Trophoblast cell (in vitro differentiated cells and primary cell): ENCODE results near the gene KIRREL3.

Source experiments
- DNase-seq, 2 donors: peaks; one replicate each; pipeline ENCODE4 v3.0.0-alpha.2; 2016
- H2AFZ ChIP-seq: 2 replicates; pipeline ENCODE4 v1.6.1; 2013; ENCODE audit warnings: low read length, moderate library complexity, mild to moderate bottlenecking; ENCODE audit not compliant: insufficient read depth, poor library complexity
- H2AK5ac ChIP-seq: 2 replicates; pipeline ENCODE4 v1.6.1; 2013; ENCODE audit warnings: mild to moderate bottlenecking, low read length
- H2BK120ac ChIP-seq: 2 replicates; pipeline ENCODE4 v1.6.1; 2013; ENCODE audit warnings: low read length, mild to moderate bottlenecking, moderate library complexity; ENCODE audit not compliant: insufficient read depth, poor library complexity
- H2BK12ac ChIP-seq: 2 replicates; pipeline ENCODE4 v1.6.1; 2013; ENCODE audit warnings: mild to moderate bottlenecking, low read length, moderate library complexity
- H2BK5ac ChIP-seq: 2 replicates; pipeline ENCODE4 v1.6.1; 2013; ENCODE audit warnings: low read length, low read depth, moderate library complexity, mild to moderate bottlenecking; ENCODE audit not compliant: poor library complexity
- H3K14ac ChIP-seq: 2 replicates; pipeline ENCODE4 v1.6.1; 2013; ENCODE audit warnings: mild to moderate bottlenecking, low read length
- H3K18ac ChIP-seq: 2 replicates; pipeline ENCODE4 v1.6.1; 2013; ENCODE audit warnings: mild to moderate bottlenecking, low read length
- H3K23ac ChIP-seq: 2 replicates; pipeline ENCODE4 v1.6.1; 2013; ENCODE audit warnings: low read length
- H3K27ac ChIP-seq: 2 replicates; pipeline ENCODE4 v1.5.1; 2013; ENCODE audit warnings: low read depth, mild to moderate bottlenecking, inconsistent platforms, low read length, moderate library complexity
- H3K27me3 ChIP-seq: 2 replicates; pipeline ENCODE4 v1.6.1; 2013; ENCODE audit warnings: inconsistent platforms, mild to moderate bottlenecking, low read length, moderate library complexity; ENCODE audit not compliant: insufficient read depth
- H3K36me3 ChIP-seq, 2 experiments: 1 replicate in 1 of 2; 2 replicates in 1 of 2; pipeline ENCODE4 v1.6.1; 2013; ENCODE audit warnings: low read length in 2 of 2, mild to moderate bottlenecking in 2 of 2, moderate library complexity in 1 of 2; ENCODE audit not compliant: insufficient read depth in 2 of 2, control insufficient read depth in 1 of 2
- H3K4ac ChIP-seq: 2 replicates; pipeline ENCODE4 v1.6.1; 2013; ENCODE audit warnings: low read depth, mild to moderate bottlenecking, low read length, moderate library complexity
- H3K4me1 ChIP-seq, 2 experiments: 1 replicate in 1 of 2; 2 replicates in 1 of 2; pipeline ENCODE4 v1.6.1; 2013; ENCODE audit warnings: low read length in 2 of 2, mild to moderate bottlenecking in 2 of 2, moderate library complexity in 1 of 2; ENCODE audit not compliant: insufficient read depth in 2 of 2, control insufficient read depth in 1 of 2
- H3K4me2 ChIP-seq: 2 replicates; pipeline ENCODE4 v1.6.1; 2013; ENCODE audit warnings: inconsistent platforms, mild to moderate bottlenecking, low read length, moderate library complexity
- H3K4me3 ChIP-seq: 2 replicates; pipeline ENCODE4 v1.5.1; 2013; ENCODE audit warnings: mild to moderate bottlenecking, low read depth, low read length, inconsistent platforms
- H3K79me1 ChIP-seq: one replicate; pipeline ENCODE4 v1.6.1; 2013; ENCODE audit warnings: low read length
- H3K79me2 ChIP-seq: 2 replicates; pipeline ENCODE4 v1.6.1; 2013; ENCODE audit warnings: low read length, mild to moderate bottlenecking; ENCODE audit not compliant: control insufficient read depth, insufficient read depth, poor library complexity
- H3K9ac ChIP-seq: 2 replicates; pipeline ENCODE4 v1.6.1; 2013; ENCODE audit warnings: mild to moderate bottlenecking, low read length
- H3K9me3 ChIP-seq: 2 replicates; pipeline ENCODE4 v1.6.1; 2013; ENCODE audit warnings: low read depth, mild to moderate bottlenecking, control low read depth, inconsistent platforms, low read length; ENCODE audit not compliant: insufficient read depth
- H4K12ac ChIP-seq: 2 replicates; pipeline ENCODE4 v1.6.1; 2013; ENCODE audit warnings: low read depth, mild to moderate bottlenecking, low read length, moderate library complexity
- H4K8ac ChIP-seq: 2 replicates; pipeline ENCODE4 v1.6.1; 2013; ENCODE audit warnings: low read depth, mild to moderate bottlenecking, low read length, moderate library complexity
- H4K91ac ChIP-seq: one replicate; pipeline ENCODE4 v1.6.1; 2013; ENCODE audit warnings: low read depth, mild to moderate bottlenecking, low read length, moderate library complexity
- WGBS: extraction: QIAGEN DNeasy Blood & Tissue Kit; methylation state at CpG from one replicate; pipeline ENCODE4 v1.1.7; 2013; ENCODE audit warnings: missing lambda C conversion rate; ENCODE audit not compliant: insufficient read length, insufficient coverage; ENCODE audit errors: extremely low coverage; 5-methylcytosine and 5-hydroxymethylcytosine counted together

The KIRREL3 gene

DNA sequence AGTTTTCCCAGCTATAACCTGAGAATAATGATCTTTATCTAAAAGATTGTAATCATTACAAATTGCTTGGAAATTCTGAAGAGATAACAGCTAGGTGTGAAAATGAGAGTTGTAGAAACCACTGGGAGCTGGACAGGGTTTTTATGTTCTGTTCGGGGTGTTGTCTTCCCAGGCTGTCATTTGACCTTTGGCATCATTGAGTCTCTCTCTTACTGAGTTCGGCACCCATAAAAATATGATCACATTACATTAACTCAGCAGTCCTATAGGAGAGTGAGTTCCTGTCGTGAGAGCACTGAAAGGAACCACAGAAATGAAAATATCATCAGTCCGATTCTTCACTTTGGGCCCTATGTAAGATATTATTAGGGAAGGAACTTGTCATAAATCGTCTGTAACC, 29.3 kb downstream of the KIRREL3 start:
- Histone ChIP-seq H3K14ac (no peak overlapping the region), H4K12ac (no peak overlapping the region), H3K27me3 (no peaks in the 10 kb centered on the region), H3K9me3 (peaks cover 4% of the 10 kb centered on the region), H2BK5ac (no peak overlapping the region), H3K9ac (no peak overlapping the region), H3K4me3 (no peak overlapping the region), H3K4me2 (no peak overlapping the region), H2BK12ac (no peak overlapping the region), H2BK120ac (no peak overlapping the region), H3K4ac (no peak overlapping the region), H4K91ac (no peak overlapping the region), H2AFZ (no peak overlapping the region), H3K4me1 (peaks cover 0 to 3% of the 10 kb centered on the region in 2 experiments), H3K23ac (no peak overlapping the region), H3K18ac (no peak overlapping the region), H2AK5ac (no peak overlapping the region), H3K36me3 (no peaks in the 10 kb centered on the region), H3K27ac (no peak overlapping the region), H4K8ac (no peak overlapping the region), H3K79me2 (no peaks in the 10 kb centered on the region), H3K79me1 (no peaks in the 10 kb centered on the region)
- peak in 1 of 2 donors; percentile 40 for DNase-seq
- WGBS: no CpG with 5 or more reads among the region's 5 CpGs

DNA sequence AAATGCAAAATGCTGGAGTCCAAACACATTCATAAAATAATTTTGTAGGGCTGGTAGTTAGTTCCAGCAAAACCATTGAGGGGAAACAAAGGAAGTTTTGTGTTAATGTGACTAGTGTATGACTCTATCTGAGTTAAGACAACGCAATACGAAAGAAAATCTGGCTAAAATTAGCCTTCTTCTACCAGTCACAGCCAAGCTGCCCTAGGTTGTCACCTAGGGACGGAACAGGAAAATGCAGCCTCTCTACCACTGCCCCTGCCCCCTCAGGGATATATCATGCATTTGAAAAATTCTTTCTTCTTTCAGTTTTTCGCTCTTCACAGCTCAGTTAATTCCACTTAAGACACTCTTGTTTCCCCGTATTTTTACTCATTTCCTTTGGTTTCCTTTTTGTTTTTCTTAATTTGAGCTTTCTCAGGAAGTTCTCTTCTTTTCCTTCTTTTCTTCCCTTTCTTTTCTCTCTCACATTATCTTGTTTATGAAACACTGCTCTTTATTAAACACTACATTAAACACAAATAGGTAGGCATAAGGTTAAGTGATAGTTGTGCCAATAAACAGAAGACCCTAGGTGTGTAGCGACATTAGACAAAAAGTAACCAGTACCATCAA, 30.6 kb downstream of the KIRREL3 start:
- Histone ChIP-seq H2BK12ac (no peak overlapping the region), H3K9ac (no peak overlapping the region), H3K23ac (no peak overlapping the region), H3K4me1 (peaks cover 0 to 3% of the 10 kb centered on the region in 2 experiments), H3K79me2 (no peaks in the 10 kb centered on the region), H2BK120ac (no peak overlapping the region), H2AFZ (no peak overlapping the region), H3K18ac (no peak overlapping the region), H3K4ac (no peak overlapping the region), H3K36me3 (no peaks in the 10 kb centered on the region), H3K14ac (no peak overlapping the region), H2AK5ac (no peak overlapping the region), H4K12ac (no peak overlapping the region), H3K27ac (no peak overlapping the region), H3K4me2 (no peak overlapping the region), H3K4me3 (no peak overlapping the region), H3K79me1 (no peaks in the 10 kb centered on the region), H4K8ac (no peak overlapping the region), H3K27me3 (no peaks in the 10 kb centered on the region), H3K9me3 (peaks cover 4% of the 10 kb centered on the region), H4K91ac (no peak overlapping the region), H2BK5ac (no peak overlapping the region)
- peak in 1 of 2 donors; percentile 49 for DNase-seq
- no CpG with 5 or more reads among the region's 6 CpGs for WGBS

DNA sequence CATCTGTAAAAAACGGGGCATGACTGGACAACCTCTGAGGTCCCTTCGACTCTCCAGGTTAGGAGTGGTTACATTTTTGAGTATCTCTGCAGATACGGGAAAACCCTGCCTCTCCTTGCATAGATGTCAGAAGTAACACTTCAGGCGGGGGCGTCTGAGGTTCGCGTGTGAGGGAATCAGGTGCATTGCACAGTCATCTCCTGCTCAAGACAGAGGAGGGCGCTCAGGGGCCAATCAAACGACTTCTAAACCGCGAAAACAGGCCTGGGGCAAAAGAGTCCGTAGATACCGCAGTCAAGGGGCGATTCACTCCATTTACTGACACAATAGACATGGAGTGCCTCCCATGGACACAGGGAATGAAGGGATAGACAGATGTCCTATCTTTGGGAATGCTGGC, 31.7 kb downstream of the KIRREL3 start:
- H3K4me1 ChIP-seq: peaks cover 0 to 3% of the 10 kb centered on the region in 2 experiments
- H3K23ac ChIP-seq: no peak overlapping the region
- H4K12ac ChIP-seq: no peak overlapping the region
- H3K27me3 ChIP-seq: no peaks in the 10 kb centered on the region
- no peak overlapping the region for H4K91ac ChIP-seq
- H3K36me3 ChIP-seq: no peaks in the 10 kb centered on the region
- peaks cover 4% of the 10 kb centered on the region for H3K9me3 ChIP-seq
- no peaks in the 10 kb centered on the region for H3K79me1 ChIP-seq
- no peak overlapping the region for H3K4me3 ChIP-seq
- no peak overlapping the region for H2AFZ ChIP-seq
- H2BK5ac ChIP-seq: no peak overlapping the region
- DNase-seq: no peak
- no peak overlapping the region for H3K14ac ChIP-seq
- H3K79me2 ChIP-seq: no peaks in the 10 kb centered on the region
- no peak overlapping the region for H2BK12ac ChIP-seq
- H3K9ac ChIP-seq: no peak overlapping the region
- H3K4ac ChIP-seq: no peak overlapping the region
- no peak overlapping the region for H4K8ac ChIP-seq
- WGBS: no CpG with 5 or more reads among the region's 14 CpGs
- H3K18ac ChIP-seq: no peak overlapping the region
- H2BK120ac ChIP-seq: no peak overlapping the region
- H3K4me2 ChIP-seq: no peak overlapping the region
- H3K27ac ChIP-seq: no peak overlapping the region
- no peak overlapping the region for H2AK5ac ChIP-seq

DNA sequence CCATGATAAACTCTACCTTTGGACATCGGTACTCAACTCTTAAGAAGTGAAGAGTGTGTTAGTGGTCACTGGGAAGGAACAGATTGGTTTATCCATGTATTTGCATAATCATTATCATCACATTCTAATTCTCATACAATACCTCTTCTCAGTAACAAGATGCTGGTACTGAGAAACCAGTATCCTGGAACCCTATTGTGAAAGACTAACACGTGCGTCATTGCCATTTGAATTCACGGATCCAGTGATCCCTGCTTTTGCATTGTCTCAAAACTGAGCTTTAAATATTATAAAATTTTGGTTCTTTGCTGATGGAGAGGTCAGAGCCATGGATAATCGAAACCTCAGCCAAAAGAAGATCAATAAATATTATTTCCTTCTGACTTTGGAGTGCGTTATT, 35.2 kb downstream of the KIRREL3 start:
- H3K79me1 ChIP-seq: no peaks in the 10 kb centered on the region
- no peak overlapping the region for H3K27ac ChIP-seq
- no peak overlapping the region for H3K4ac ChIP-seq
- no peaks in the 10 kb centered on the region for H3K36me3 ChIP-seq
- no peak overlapping the region for H4K8ac ChIP-seq
- no peak overlapping the region for H3K14ac ChIP-seq
- H4K12ac ChIP-seq: no peak overlapping the region
- no CpG with 5 or more reads among the region's 6 CpGs for WGBS
- H3K18ac ChIP-seq: no peak overlapping the region
- H2AFZ ChIP-seq: no peak overlapping the region
- H2BK120ac ChIP-seq: no peak overlapping the region
- no peaks in the 10 kb centered on the region for H3K27me3 ChIP-seq
- H3K9me3 ChIP-seq: no peaks in the 10 kb centered on the region
- H3K4me3 ChIP-seq: no peak overlapping the region
- H3K23ac ChIP-seq: no peak overlapping the region
- H2BK12ac ChIP-seq: no peak overlapping the region
- peak; percentile 53 to 79 for DNase-seq
- peaks cover 0 to 3% of the 10 kb centered on the region in 2 experiments for H3K4me1 ChIP-seq
- H3K9ac ChIP-seq: no peak overlapping the region
- H2BK5ac ChIP-seq: no peak overlapping the region
- H3K4me2 ChIP-seq: no peak overlapping the region
- no peak overlapping the region for H4K91ac ChIP-seq
- no peak overlapping the region for H2AK5ac ChIP-seq
- no peaks in the 10 kb centered on the region for H3K79me2 ChIP-seq
